CD14-positive monocyte (primary cell): ENCODE measurements around the gene GJB5. TPM values are rescaled to one million over a fixed set of nuclear protein-coding genes. Genes with fewer than 3 reads are reported as not detected.

Source experiments
- DNase-seq, 3 donors: peaks; one replicate each; pipeline ENCODE4 v3.0.0-alpha.2; 2011 to 2022
- H2AFZ ChIP-seq: 2 replicates; pipeline ENCODE4 v1.6.0; 2012; ENCODE audit warnings: mild to moderate bottlenecking, low read depth, low read length, inconsistent platforms; ENCODE audit not compliant: insufficient read depth, poor library complexity, severe bottlenecking
- H3K27ac ChIP-seq, 2 donors: 1 replicate in 1 of 2; 2 replicates in 1 of 2; pipeline ENCODE4 v1.5.1; 2012 to 2013; ENCODE audit warnings: low read length in 2 of 2, control low read depth in 1 of 2, inconsistent platforms in 1 of 2, low read depth in 1 of 2, mild to moderate bottlenecking in 1 of 2
- H3K27me3 ChIP-seq, 2 donors: one replicate each; pipeline versions ENCODE4 v1.6.0 to v1.6.1; 2011 to 2013; ENCODE audit warnings: low read length in 2 of 2; ENCODE audit not compliant: control insufficient read depth in 2 of 2, insufficient read depth in 2 of 2
- H3K36me3 ChIP-seq, 2 donors: replicated peaks in 1 of 2; 1 replicate in 1 of 2; 2 replicates in 1 of 2; pipeline versions ENCODE4 v1.5.1 to v1.6.1; 2012 to 2013; ENCODE audit warnings: low read length in 2 of 2, control low read depth in 1 of 2, inconsistent platforms in 1 of 2, mild to moderate bottlenecking in 1 of 2; ENCODE audit not compliant: insufficient read depth in 2 of 2, control insufficient read depth in 1 of 2
- H3K4me1 ChIP-seq, 2 donors: 1 replicate in 1 of 2; 2 replicates in 1 of 2; pipeline versions ENCODE4 v1.5.1 to v1.6.1; 2012 to 2013; ENCODE audit warnings: low read length in 2 of 2, control low read depth in 1 of 2, inconsistent platforms in 1 of 2, mild to moderate bottlenecking in 1 of 2, moderate library complexity in 1 of 2; ENCODE audit not compliant: insufficient read depth in 2 of 2, control insufficient read depth in 1 of 2
- H3K4me2 ChIP-seq: replicated peaks from 2 replicates; pipeline ENCODE3; 2012; ENCODE audit warnings: low read length, moderate library complexity, mild to moderate bottlenecking; ENCODE audit not compliant: poor library complexity, severe bottlenecking; ENCODE audit errors: extremely low read depth
- H3K4me3 ChIP-seq, 3 experiments: fragments of 200-600 bp in 1 of 3; sonication (generic) in 1 of 3; replicated peaks in 1 of 3; 1 replicate in 2 of 3; 2 replicates in 1 of 3; pipeline ENCODE4 v1.5.1; 2011 to 2013; ENCODE audit warnings: low read length in 3 of 3, mild to moderate bottlenecking in 3 of 3, control low read depth in 2 of 3, low read depth in 2 of 3, inconsistent platforms in 1 of 3, moderate library complexity in 1 of 3
- H3K79me2 ChIP-seq: 2 replicates; pipeline ENCODE4 v1.6.0; 2012; ENCODE audit warnings: mild to moderate bottlenecking, control low read depth, inconsistent platforms, low read length, moderate library complexity; ENCODE audit not compliant: insufficient read depth
- H3K9ac ChIP-seq: 2 replicates; pipeline ENCODE4 v1.6.0; 2017; ENCODE audit warnings: low read length, mild to moderate bottlenecking; ENCODE audit not compliant: insufficient read depth, poor library complexity, severe bottlenecking
- H3K9me3 ChIP-seq, 2 donors: replicated peaks in 1 of 2; 1 replicate in 1 of 2; 2 replicates in 1 of 2; pipeline versions ENCODE4 v1.5.1 to v1.6.1; 2012 to 2013; ENCODE audit warnings: low read length in 2 of 2, control low read depth in 1 of 2; ENCODE audit not compliant: control insufficient read depth in 1 of 2, insufficient read depth in 1 of 2
- H4K20me1 ChIP-seq: 2 replicates; pipeline ENCODE4 v1.6.0; 2012; ENCODE audit warnings: mild to moderate bottlenecking, low read length, control low read depth, moderate library complexity; ENCODE audit not compliant: insufficient read depth
- H3K27ac Mint-ChIP-seq, 7 donors: one replicate each; pipeline ENCODE4 v1.8.0; 2020; ENCODE audit warnings: mild to moderate bottlenecking in 7 of 7, mixed read lengths in 7 of 7, moderate library complexity in 6 of 7, inconsistent platforms in 2 of 7
- H3K27me3 Mint-ChIP-seq, 3 donors: one replicate each; pipeline ENCODE4 v1.8.0; 2021 to 2022; ENCODE audit warnings: low read depth in 3 of 3, mild to moderate bottlenecking in 3 of 3, mixed read lengths in 3 of 3, moderate library complexity in 3 of 3, inconsistent platforms in 1 of 3
- H3K36me3 Mint-ChIP-seq, 2 donors: one replicate each; pipeline ENCODE4 v1.8.0; 2020; ENCODE audit warnings: mixed read lengths in 2 of 2, inconsistent platforms in 1 of 2, mild to moderate bottlenecking in 1 of 2
- H3K4me1 Mint-ChIP-seq: one replicate; pipeline ENCODE4 v1.8.0; 2020; ENCODE audit warnings: mild to moderate bottlenecking, mixed read lengths
- H3K4me3 Mint-ChIP-seq, 2 donors: one replicate each; pipeline ENCODE4 v1.8.0; 2020; ENCODE audit warnings: mild to moderate bottlenecking in 2 of 2, mixed read lengths in 2 of 2, moderate library complexity in 1 of 2
- H3K9me3 Mint-ChIP-seq, 7 donors: one replicate each; pipeline ENCODE4 v1.8.0; 2020 to 2022; ENCODE audit warnings: mixed read lengths in 7 of 7, mild to moderate bottlenecking in 6 of 7, moderate library complexity in 6 of 7, inconsistent platforms in 2 of 7
- WGBS: methylation state at CpG from one replicate; pipeline ENCODE4 v1.1.5; 2013; ENCODE audit warnings: missing lambda C conversion rate; ENCODE audit not compliant: insufficient coverage; 5-methylcytosine and 5-hydroxymethylcytosine counted together
- intact Hi-C, 2 donors: fragments of 100-400 bp; cut with micrococcal nuclease; formaldehyde crosslinking; loops; one replicate each; pipeline versions ENCODE4 v1.15.0 to v1.15.1; 2023
- polyA plus RNA-seq, 3 donors: library from polyadenylated mRNA; depleted of rRNA in 1 of 3; unstranded in 2 of 3; stranded (reverse) in 1 of 3; fragments of 300-500 nt in 2 of 3; fragments of >200 nt in 1 of 3; fragmentation: Illumina TruSeq in 2 of 3; gene quantifications; 1 replicate in 2 of 3; 2 replicates in 1 of 3; pipeline ENCODE4 v1.2.3, GENCODE V29; 2012 to 2021
- TF ChIP-seq, protein P1 (sequence below): fragments of 200-600 bp; IDR thresholded peaks from one replicate; pipeline ENCODE4 v1.8.0; 2022; ENCODE audit warnings: antibody characterized with exemption, mild to moderate bottlenecking

Gene GJB5
- polyA plus RNA-seq, 3 donors = 0.12 TPM; not detected in 2

GRCh38 chr1:34800214-34800613 is 45.4 kb downstream of the GJB5 start:
- Histone ChIP-seq H3K4me3 (no peak overlapping the region), H3K27ac (no peak overlapping the region), H3K79me2 (no peaks in the 10 kb centered on the region), H3K36me3 (no peaks in the 10 kb centered on the region), H3K9ac (no peak overlapping the region), H3K4me1 (no peaks in the 10 kb centered on the region), H3K9me3 (no peaks in the 10 kb centered on the region), H3K27me3 (no peaks in the 10 kb centered on the region), H3K4me2 (no peak overlapping the region), H2AFZ (no peak overlapping the region), H4K20me1 (no peaks in the 10 kb centered on the region)
- intact Hi-C loops = no loop called here
- H3K4me3 Mint-ChIP-seq = no peak overlapping the region
- DNase-seq = no peak
- no peak overlapping the region for H3K27ac Mint-ChIP-seq
- TF ChIP-seq, protein P1, sequence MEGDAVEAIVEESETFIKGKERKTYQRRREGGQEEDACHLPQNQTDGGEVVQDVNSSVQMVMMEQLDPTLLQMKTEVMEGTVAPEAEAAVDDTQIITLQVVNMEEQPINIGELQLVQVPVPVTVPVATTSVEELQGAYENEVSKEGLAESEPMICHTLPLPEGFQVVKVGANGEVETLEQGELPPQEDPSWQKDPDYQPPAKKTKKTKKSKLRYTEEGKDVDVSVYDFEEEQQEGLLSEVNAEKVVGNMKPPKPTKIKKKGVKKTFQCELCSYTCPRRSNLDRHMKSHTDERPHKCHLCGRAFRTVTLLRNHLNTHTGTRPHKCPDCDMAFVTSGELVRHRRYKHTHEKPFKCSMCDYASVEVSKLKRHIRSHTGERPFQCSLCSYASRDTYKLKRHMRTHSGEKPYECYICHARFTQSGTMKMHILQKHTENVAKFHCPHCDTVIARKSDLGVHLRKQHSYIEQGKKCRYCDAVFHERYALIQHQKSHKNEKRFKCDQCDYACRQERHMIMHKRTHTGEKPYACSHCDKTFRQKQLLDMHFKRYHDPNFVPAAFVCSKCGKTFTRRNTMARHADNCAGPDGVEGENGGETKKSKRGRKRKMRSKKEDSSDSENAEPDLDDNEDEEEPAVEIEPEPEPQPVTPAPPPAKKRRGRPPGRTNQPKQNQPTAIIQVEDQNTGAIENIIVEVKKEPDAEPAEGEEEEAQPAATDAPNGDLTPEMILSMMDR = no peak
- H3K4me1 Mint-ChIP-seq = no peaks in the 10 kb centered on the region
- no CpG with 5 or more reads among the region's 6 CpGs for WGBS
- peaks cover 3 to 9% (median 5%) of the 10 kb centered on the region in 3 donors for H3K27me3 Mint-ChIP-seq
- H3K36me3 Mint-ChIP-seq = no peaks in the 10 kb centered on the region
- peaks cover 0 to 5% (median 0%) of the 10 kb centered on the region in 7 donors for H3K9me3 Mint-ChIP-seq

DNA sequence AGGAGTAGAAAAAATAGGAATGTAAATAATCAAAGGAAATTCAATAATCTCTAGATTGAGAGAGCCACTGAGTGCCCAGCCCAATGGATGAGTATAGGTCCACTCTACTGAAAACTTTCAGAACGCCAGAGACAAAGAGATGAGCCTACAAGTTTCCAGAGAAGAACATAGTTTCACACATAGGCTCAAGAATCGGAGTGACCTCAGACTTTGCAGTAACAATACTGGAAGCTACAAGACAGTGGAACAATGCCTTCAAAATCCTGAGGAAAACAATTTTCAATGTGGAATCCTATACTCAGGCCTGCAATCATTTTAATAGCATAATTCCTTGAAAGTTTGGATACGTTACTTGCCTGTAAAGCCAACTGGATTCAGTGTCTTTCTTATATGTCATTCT is 48.9 kb downstream of the GJB5 start:
- no peak for DNase-seq
- Histone ChIP-seq H2AFZ (no peak overlapping the region), H3K27ac (no peak overlapping the region), H3K27me3 (no peaks in the 10 kb centered on the region), H3K4me2 (no peak overlapping the region), H3K36me3 (no peaks in the 10 kb centered on the region), H3K9me3 (no peaks in the 10 kb centered on the region), H3K79me2 (no peaks in the 10 kb centered on the region), H3K9ac (no peak overlapping the region), H3K4me1 (no peaks in the 10 kb centered on the region), H3K4me3 (no peak overlapping the region), H4K20me1 (no peaks in the 10 kb centered on the region)
- H3K4me1 Mint-ChIP-seq = no peaks in the 10 kb centered on the region
- no peak overlapping the region for H3K4me3 Mint-ChIP-seq
- intact Hi-C loops = no loop called here
- TF ChIP-seq, protein P1 = no peak
- H3K36me3 Mint-ChIP-seq = no peaks in the 10 kb centered on the region
- WGBS = 89% methylated on average over 3 of the region's 3 CpGs
- H3K27me3 Mint-ChIP-seq = peaks cover 4 to 7% (median 5%) of the 10 kb centered on the region in 3 donors
- H3K27ac Mint-ChIP-seq = no peak overlapping the region
- peaks cover 0 to 7% (median 0%) of the 10 kb centered on the region in 7 donors for H3K9me3 Mint-ChIP-seq
